Astrocyte (in vitro differentiated cells and primary cell): ENCODE measurements around the gene ARL8B.

Experiments used
- CTCF ChIP-seq: IDR thresholded peaks from 2 replicates; pipeline ENCODE4 v1.5.1; 2011; ENCODE audit warnings: low read depth, mild to moderate bottlenecking, inconsistent platforms, low read length, moderate library complexity; ENCODE audit not compliant: insufficient read depth
- EZH2 ChIP-seq: IDR thresholded peaks from 2 replicates; pipeline ENCODE4 v1.6.1; 2012; ENCODE audit warnings: mild to moderate bottlenecking, low read length, inconsistent platforms; ENCODE audit not compliant: insufficient read depth

- TF ChIP-seq CTCF, result no peak
- TF ChIP-seq EZH2, result no peak
Measured at GRCh38 chr3:5217824-5218595, 95.9 kb downstream of the ARL8B start.
